HG03565 (cell line): ENCODE measurements around the gene SOD3.

Experiments used
- ATAC-seq: cut with Tn5 transposase; IDR thresholded peaks from one replicate; pipeline ENCODE4 v1.9.1; 2021; ENCODE audit warnings: mild to moderate bottlenecking, moderate library complexity; ENCODE audit not compliant: unreplicated experiment

The SOD3 gene

GRCh38 chr4:24775032-24775605 is 20.3 kb upstream of the SOD3 start:
- ATAC-seq = no peak

- no peak for ATAC-seq
Measured at GRCh38 chr4:24775750-24776149, 19.6 kb upstream of the SOD3 start.

GRCh38 chr4:24777536-24778463 is 17.6 kb upstream of the SOD3 start:
- no peak for ATAC-seq

GRCh38 chr4:24778464-24779225 is 16.7 kb upstream of the SOD3 start:
- ATAC-seq = no peak

- ATAC-seq = no peak
Measured at GRCh38 chr4:24780936-24781495, 14.4 kb upstream of the SOD3 start.

GRCh38 chr4:24781999-24782745 is 13.2 kb upstream of the SOD3 start:
- ATAC-seq = no peak

- no peak for ATAC-seq
Measured at GRCh38 chr4:24783506-24783905, 11.9 kb upstream of the SOD3 start.

GRCh38 chr4:24791043-24791442 is 4.3 kb upstream of the SOD3 start:
- ATAC-seq = no peak

GRCh38 chr4:24792552-24792951 is 2.8 kb upstream of the SOD3 start:
- no peak for ATAC-seq

- ATAC-seq = no peak
Measured at GRCh38 chr4:24793219-24794005, 2.0 kb upstream of the SOD3 start.

GRCh38 chr4:24794051-24794450 is 1.3 kb upstream of the SOD3 start:
- no peak for ATAC-seq

GRCh38 chr4:24794480-24794879 is 893 bp upstream of the SOD3 start:
- no peak for ATAC-seq

GRCh38 chr4:24795666-24796381 is 451 bp downstream of the SOD3 start:
- ATAC-seq = no peak

- ATAC-seq = no peak
Measured at GRCh38 chr4:24796620-24797019, 1.2 kb downstream of the SOD3 start.

GRCh38 chr4:24798036-24798610 is 2.8 kb downstream of the SOD3 start:
- no peak for ATAC-seq

GRCh38 chr4:24799196-24799543 is 3.8 kb downstream of the SOD3 start:
- ATAC-seq = no peak

- no peak for ATAC-seq
Measured at GRCh38 chr4:24799544-24800324, 4.4 kb downstream of the SOD3 start.

GRCh38 chr4:24800325-24800895 is 5.0 kb downstream of the SOD3 start:
- ATAC-seq = no peak
